ENCODE data around the gene PAPOLB. TPM values are rescaled to one million over a fixed set of nuclear protein-coding genes. Genes with fewer than 3 reads are reported as not detected.

PAPOLB gene
- total and polyA plus RNA-seq, 9 donors = 0.04 to 0.22 (median 0.06) TPM; not detected in 3

GRCh38 chr7:4824120-4824775, 37.6 kb downstream of the PAPOLB start:
- Histone ChIP-seq H3K9me3 (replicated peaks; ENCODE audit: control insufficient read depth, low read depth, low read length) (no peaks in the 10 kb centered on the region), H3K36me3 (ENCODE audit: control insufficient read depth, insufficient read depth, low read length) (no peaks in the 10 kb centered on the region), H3K4me3 (ENCODE audit: low read length) (no peak overlapping the region), H3K4me1 (ENCODE audit: control insufficient read depth, insufficient read depth, low read length) (peaks cover 21% of the 10 kb centered on the region), H3K27me3 (ENCODE audit: control insufficient read depth, insufficient read depth, low read length) (no peaks in the 10 kb centered on the region), H3K27ac (ENCODE audit: low read length) (no peak overlapping the region)
- no peak for DNase-seq
- WGBS (ENCODE audit: insufficient coverage) = 81% methylated on average over 16 of the region's 20 CpGs

GRCh38 chr7:4823441-4824119, 38.2 kb downstream of the PAPOLB start:
- Histone ChIP-seq H3K9me3 (replicated peaks; ENCODE audit: control insufficient read depth, low read depth, low read length) (no peaks in the 10 kb centered on the region), H3K27ac (ENCODE audit: low read length) (no peak overlapping the region), H3K27me3 (ENCODE audit: control insufficient read depth, insufficient read depth, low read length) (no peaks in the 10 kb centered on the region), H3K4me1 (ENCODE audit: control insufficient read depth, insufficient read depth, low read length) (peaks cover 24% of the 10 kb centered on the region), H3K36me3 (ENCODE audit: control insufficient read depth, insufficient read depth, low read length) (no peaks in the 10 kb centered on the region), H3K4me3 (ENCODE audit: low read length) (no peak overlapping the region)
- DNase-seq = no peak
- 67% methylated on average over 12 of the region's 14 CpGs for WGBS (ENCODE audit: insufficient coverage)

- Histone ChIP-seq H3K27ac (ENCODE audit: low read length) (no peak overlapping the region), H3K4me3 (ENCODE audit: low read length) (no peak overlapping the region)
Measured at GRCh38 chr7:4822677-4823076, 39.2 kb downstream of the PAPOLB start.

GRCh38 chr7:4820967-4821471, 40.8 kb downstream of the PAPOLB start:
- peak overlapping the region; percentile 78 for H3K27ac ChIP-seq (ENCODE audit: low read length)
- H3K4me3 ChIP-seq (ENCODE audit: low read length) = no peak overlapping the region
- WGBS (ENCODE audit: insufficient coverage) = 64% methylated on average over 16 of the region's 20 CpGs
- H3K9me3 ChIP-seq (replicated peaks; ENCODE audit: control insufficient read depth, low read depth, low read length) = no peaks in the 10 kb centered on the region
- H3K36me3 ChIP-seq (ENCODE audit: control insufficient read depth, insufficient read depth, low read length) = no peaks in the 10 kb centered on the region
- no peaks in the 10 kb centered on the region for H3K27me3 ChIP-seq (ENCODE audit: control insufficient read depth, insufficient read depth, low read length)
- no peak for DNase-seq
- H3K4me1 ChIP-seq (ENCODE audit: control insufficient read depth, insufficient read depth, low read length) = peaks cover 33% of the 10 kb centered on the region

More at GRCh38 chr7:4822677-4823076, 39.2 kb downstream of the PAPOLB start:
- H3K9me3 ChIP-seq (replicated peaks; ENCODE audit: control insufficient read depth, low read depth, low read length) = no peaks in the 10 kb centered on the region
- H3K4me1 ChIP-seq (ENCODE audit: control insufficient read depth, insufficient read depth, low read length) = peaks cover 32% of the 10 kb centered on the region
- no peaks in the 10 kb centered on the region for H3K27me3 ChIP-seq (ENCODE audit: control insufficient read depth, insufficient read depth, low read length)
- WGBS (ENCODE audit: insufficient coverage) = 79% methylated on average over 7 of the region's 9 CpGs
- H3K36me3 ChIP-seq (ENCODE audit: control insufficient read depth, insufficient read depth, low read length) = no peaks in the 10 kb centered on the region
- DNase-seq = no peak

GRCh38 chr7:4820405-4820966, 41.3 kb downstream of the PAPOLB start:
- peaks cover 33% of the 10 kb centered on the region for H3K4me1 ChIP-seq (ENCODE audit: control insufficient read depth, insufficient read depth, low read length)
- H3K4me3 ChIP-seq (ENCODE audit: low read length) = no peak overlapping the region
- peak overlapping the region; percentile 78 for H3K27ac ChIP-seq (ENCODE audit: low read length)
- DNase-seq = peak; percentile 65
- H3K36me3 ChIP-seq (ENCODE audit: control insufficient read depth, insufficient read depth, low read length) = no peaks in the 10 kb centered on the region
- 36% methylated on average over 10 of the region's 19 CpGs for WGBS (ENCODE audit: insufficient coverage)
- no peaks in the 10 kb centered on the region for H3K9me3 ChIP-seq (replicated peaks; ENCODE audit: control insufficient read depth, low read depth, low read length)
- H3K27me3 ChIP-seq (ENCODE audit: control insufficient read depth, insufficient read depth, low read length) = no peaks in the 10 kb centered on the region

- Histone ChIP-seq H3K36me3 (ENCODE audit: control insufficient read depth, insufficient read depth, low read length) (no peaks in the 10 kb centered on the region), H3K4me1 (ENCODE audit: control insufficient read depth, insufficient read depth, low read length) (peaks cover 33% of the 10 kb centered on the region), H3K27me3 (ENCODE audit: control insufficient read depth, insufficient read depth, low read length) (no peaks in the 10 kb centered on the region), H3K4me3 (ENCODE audit: low read length) (no peak overlapping the region), H3K27ac (ENCODE audit: low read length) (peak overlapping the region; percentile 78), H3K9me3 (replicated peaks; ENCODE audit: control insufficient read depth, low read depth, low read length) (no peaks in the 10 kb centered on the region)
- DNase-seq = peak; percentile 81
- WGBS (ENCODE audit: insufficient coverage) = 34% methylated on average over 33 of the region's 39 CpGs
Measured at GRCh38 chr7:4819560-4820404, 42.0 kb downstream of the PAPOLB start.

GRCh38 chr7:4818000-4818794, 43.6 kb downstream of the PAPOLB start:
- DNase-seq = no peak
- 62% methylated on average over 21 of the region's 32 CpGs for WGBS (ENCODE audit: insufficient coverage)
- Histone ChIP-seq H3K4me1 (ENCODE audit: control insufficient read depth, insufficient read depth, low read length) (peaks cover 33% of the 10 kb centered on the region), H3K27me3 (ENCODE audit: control insufficient read depth, insufficient read depth, low read length) (no peaks in the 10 kb centered on the region), H3K9me3 (replicated peaks; ENCODE audit: control insufficient read depth, low read depth, low read length) (peaks cover 2% of the 10 kb centered on the region), H3K27ac (ENCODE audit: low read length) (no peak overlapping the region), H3K36me3 (ENCODE audit: control insufficient read depth, insufficient read depth, low read length) (no peaks in the 10 kb centered on the region), H3K4me3 (ENCODE audit: low read length) (no peak overlapping the region)

GRCh38 chr7:4817178-4817901, 44.5 kb downstream of the PAPOLB start:
- H3K9me3 ChIP-seq (replicated peaks; ENCODE audit: control insufficient read depth, low read depth, low read length) = peaks cover 2% of the 10 kb centered on the region
- H3K27me3 ChIP-seq (ENCODE audit: control insufficient read depth, insufficient read depth, low read length) = no peaks in the 10 kb centered on the region
- peaks cover 33% of the 10 kb centered on the region for H3K4me1 ChIP-seq (ENCODE audit: control insufficient read depth, insufficient read depth, low read length)
- no peak for DNase-seq
- no peak overlapping the region for H3K4me3 ChIP-seq (ENCODE audit: low read length)
- no peaks in the 10 kb centered on the region for H3K36me3 ChIP-seq (ENCODE audit: control insufficient read depth, insufficient read depth, low read length)
- WGBS (ENCODE audit: insufficient coverage) = 82% methylated on average over 19 of the region's 38 CpGs
- no peak overlapping the region for H3K27ac ChIP-seq (ENCODE audit: low read length)
